ENCODE data around the gene PRLR.
"Not testable (repeated sequence)": the region's sequence is repeated elsewhere in the genome, so short reads cannot be mapped to it uniquely, and the experiment has no call there.

Gene PRLR

GRCh38 chr5:35194635-35195471 is 35.4 kb downstream of the PRLR start:
- peak overlapping the region; percentile 85 for H3K27ac ChIP-seq (ENCODE audit: low read length)
- no peaks in the 10 kb centered on the region for H3K9me3 ChIP-seq (ENCODE audit: insufficient read depth, low read length)
- H3K4me2 ChIP-seq (ENCODE audit: low read length), result peak overlapping the region; percentile 69
- H3K4me1 ChIP-seq (ENCODE audit: low read length), result peaks cover 38% of the 10 kb centered on the region
- peak overlapping the region; percentile 67 for H3K9ac ChIP-seq (ENCODE audit: low read length)
- no peaks in the 10 kb centered on the region for H3K79me2 ChIP-seq (ENCODE audit: low read length)
- no peaks in the 10 kb centered on the region for H4K20me1 ChIP-seq (ENCODE audit: insufficient read depth, low read length)
- H3K4me3 ChIP-seq (ENCODE audit: low read length), result peak overlapping the region; percentile 64
- TF ChIP-seq CTCF (IDR thresholded peaks at IDR 0.05; ENCODE audit: low read depth, low read length), result no peak
- TF ChIP-seq EZH2phosphoT487 (IDR thresholded peaks at IDR 0.05; ENCODE audit: low read depth), result no peak
- H3K36me3 ChIP-seq (replicated peaks; ENCODE audit: low read depth, low read length), result no peaks in the 10 kb centered on the region
- no peaks in the 10 kb centered on the region for H3K27me3 ChIP-seq (ENCODE audit: low read depth, low read length)
- 0 out of 2 replicates have a peak overlapping the region, but pooled peaks have one; percentile 42 for H2AFZ ChIP-seq (ENCODE audit: low read depth, low read length)

- no peaks in the 10 kb centered on the region; the same call in 1 of the 2 replicates for H3K27me3 ChIP-seq (ENCODE audit: low read depth, low read length)
Measured at GRCh38 chr5:35192506-35192905, 37.8 kb downstream of the PRLR start.

GRCh38 chr5:35189801-35190200 is 40.5 kb downstream of the PRLR start:
- not testable (repeated sequence) for H3K4me3 ChIP-seq (ENCODE audit: low read length); H3K27me3 ChIP-seq (ENCODE audit: low read depth, low read length); H2AFZ ChIP-seq (ENCODE audit: low read depth, low read length); H3K36me3 ChIP-seq (replicated peaks; ENCODE audit: low read depth, low read length); H3K27ac ChIP-seq (ENCODE audit: low read length); H3K79me2 ChIP-seq (ENCODE audit: low read length); H3K4me2 ChIP-seq (ENCODE audit: low read length); H3K9ac ChIP-seq (ENCODE audit: low read length); H3K9me3 ChIP-seq (ENCODE audit: insufficient read depth, low read length); H4K20me1 ChIP-seq (ENCODE audit: insufficient read depth, low read length)
- H3K4me1 ChIP-seq (ENCODE audit: low read length), result peaks cover 13% of the 10 kb centered on the region

More at GRCh38 chr5:35192506-35192905, 37.8 kb downstream of the PRLR start:
- Histone ChIP-seq H2AFZ (ENCODE audit: low read depth, low read length) (no peak overlapping the region), H3K9ac (ENCODE audit: low read length) (no peak overlapping the region), H3K4me3 (ENCODE audit: low read length) (no peak overlapping the region), H4K20me1 (ENCODE audit: insufficient read depth, low read length) (no peaks in the 10 kb centered on the region), H3K27ac (ENCODE audit: low read length) (no peak overlapping the region), H3K4me2 (ENCODE audit: low read length) (no peak overlapping the region), H3K36me3 (replicated peaks; ENCODE audit: low read depth, low read length) (no peaks in the 10 kb centered on the region), H3K4me1 (ENCODE audit: low read length) (peaks cover 37% of the 10 kb centered on the region), H3K79me2 (ENCODE audit: low read length) (no peaks in the 10 kb centered on the region), H3K9me3 (ENCODE audit: insufficient read depth, low read length) (no peaks in the 10 kb centered on the region)
- TF ChIP-seq EZH2phosphoT487 (IDR thresholded peaks at IDR 0.05; ENCODE audit: low read depth) (no peak), CTCF (IDR thresholded peaks at IDR 0.05; ENCODE audit: low read depth, low read length) (no peak)

GRCh38 chr5:35188031-35188457 is 42.2 kb downstream of the PRLR start:
- Histone ChIP-seq H4K20me1 (ENCODE audit: insufficient read depth, low read length) (no peaks in the 10 kb centered on the region), H3K9me3 (ENCODE audit: insufficient read depth, low read length) (no peaks in the 10 kb centered on the region), H2AFZ (ENCODE audit: low read depth, low read length) (no peak overlapping the region), H3K27ac (ENCODE audit: low read length) (no peak overlapping the region), H3K36me3 (replicated peaks; ENCODE audit: low read depth, low read length) (no peaks in the 10 kb centered on the region), H3K27me3 (ENCODE audit: low read depth, low read length) (no peaks in the 10 kb centered on the region; the same call in 1 of the 2 replicates), H3K4me2 (ENCODE audit: low read length) (no peak overlapping the region), H3K79me2 (ENCODE audit: low read length) (no peaks in the 10 kb centered on the region), H3K4me3 (ENCODE audit: low read length) (no peak overlapping the region), H3K9ac (ENCODE audit: low read length) (no peak overlapping the region), H3K4me1 (ENCODE audit: low read length) (peaks cover 4% of the 10 kb centered on the region; the same call in 1 of the 2 replicates)
- no peak for TF ChIP-seq EZH2phosphoT487 (IDR thresholded peaks at IDR 0.05; ENCODE audit: low read depth)
- TF ChIP-seq CTCF (IDR thresholded peaks at IDR 0.05; ENCODE audit: low read depth, low read length), result no peak

GRCh38 chr5:35187621-35188020 is 42.7 kb downstream of the PRLR start:
- not testable (repeated sequence) for H3K27ac ChIP-seq (ENCODE audit: low read length); H3K9me3 ChIP-seq (ENCODE audit: insufficient read depth, low read length); H3K4me1 ChIP-seq (ENCODE audit: low read length)

More at GRCh38 chr5:35187621-35188020, 42.7 kb downstream of the PRLR start:
- not testable (repeated sequence) for H3K27me3 ChIP-seq (ENCODE audit: low read depth, low read length); H3K9ac ChIP-seq (ENCODE audit: low read length); H3K36me3 ChIP-seq (replicated peaks; ENCODE audit: low read depth, low read length); H2AFZ ChIP-seq (ENCODE audit: low read depth, low read length); H4K20me1 ChIP-seq (ENCODE audit: insufficient read depth, low read length); H3K79me2 ChIP-seq (ENCODE audit: low read length); H3K4me2 ChIP-seq (ENCODE audit: low read length); H3K4me3 ChIP-seq (ENCODE audit: low read length)

Measured in OCI-LY3 (cell line).